Activated CD4-positive, alpha-beta T cell treated with anti-CD3 and anti-CD28 coated beads for 48 hours (primary cell): Measurements from ENCODE around the gene LINGO3.
"Not testable (repeated sequence)": the region's sequence is repeated elsewhere in the genome, so short reads cannot be mapped to it uniquely, and the experiment has no call there.

Experiments
- DNase-seq: peaks from one replicate; pipeline ENCODE4 v3.0.0-alpha.2; 2020

The LINGO3 gene, protein sequence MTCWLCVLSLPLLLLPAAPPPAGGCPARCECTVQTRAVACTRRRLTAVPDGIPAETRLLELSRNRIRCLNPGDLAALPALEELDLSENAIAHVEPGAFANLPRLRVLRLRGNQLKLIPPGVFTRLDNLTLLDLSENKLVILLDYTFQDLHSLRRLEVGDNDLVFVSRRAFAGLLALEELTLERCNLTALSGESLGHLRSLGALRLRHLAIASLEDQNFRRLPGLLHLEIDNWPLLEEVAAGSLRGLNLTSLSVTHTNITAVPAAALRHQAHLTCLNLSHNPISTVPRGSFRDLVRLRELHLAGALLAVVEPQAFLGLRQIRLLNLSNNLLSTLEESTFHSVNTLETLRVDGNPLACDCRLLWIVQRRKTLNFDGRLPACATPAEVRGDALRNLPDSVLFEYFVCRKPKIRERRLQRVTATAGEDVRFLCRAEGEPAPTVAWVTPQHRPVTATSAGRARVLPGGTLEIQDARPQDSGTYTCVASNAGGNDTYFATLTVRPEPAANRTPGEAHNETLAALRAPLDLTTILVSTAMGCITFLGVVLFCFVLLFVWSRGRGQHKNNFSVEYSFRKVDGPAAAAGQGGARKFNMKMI

DNA sequence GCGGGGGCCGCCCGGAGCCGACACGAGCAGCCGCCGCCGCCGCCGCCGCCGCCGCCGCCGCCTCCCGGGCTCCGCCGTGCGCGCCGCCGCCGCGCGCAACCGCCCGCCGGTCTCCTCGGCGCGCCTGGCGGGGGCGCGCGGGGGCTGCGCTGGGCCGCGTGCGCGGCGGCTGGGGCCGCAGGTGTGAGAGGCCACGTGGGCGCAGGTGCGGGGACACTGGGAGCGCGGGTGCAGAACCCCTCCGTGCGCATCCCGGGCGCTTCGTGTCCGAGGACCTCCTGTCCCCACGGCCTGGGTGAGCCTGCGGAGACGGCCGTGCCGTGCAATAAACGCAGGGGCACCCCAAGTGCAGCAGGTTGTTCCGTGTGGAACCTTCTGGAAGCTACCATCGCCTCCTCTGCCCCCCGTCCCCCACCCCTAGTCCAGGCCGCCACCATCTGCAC, at the start of gene LINGO3:
Gene LINGO3, minus strand, starts transcription at position 41 of the 443 bp plus-strand sequence. CDS start 16,378 bp downstream, outside the sequence.
- no peak for DNase-seq

DNA sequence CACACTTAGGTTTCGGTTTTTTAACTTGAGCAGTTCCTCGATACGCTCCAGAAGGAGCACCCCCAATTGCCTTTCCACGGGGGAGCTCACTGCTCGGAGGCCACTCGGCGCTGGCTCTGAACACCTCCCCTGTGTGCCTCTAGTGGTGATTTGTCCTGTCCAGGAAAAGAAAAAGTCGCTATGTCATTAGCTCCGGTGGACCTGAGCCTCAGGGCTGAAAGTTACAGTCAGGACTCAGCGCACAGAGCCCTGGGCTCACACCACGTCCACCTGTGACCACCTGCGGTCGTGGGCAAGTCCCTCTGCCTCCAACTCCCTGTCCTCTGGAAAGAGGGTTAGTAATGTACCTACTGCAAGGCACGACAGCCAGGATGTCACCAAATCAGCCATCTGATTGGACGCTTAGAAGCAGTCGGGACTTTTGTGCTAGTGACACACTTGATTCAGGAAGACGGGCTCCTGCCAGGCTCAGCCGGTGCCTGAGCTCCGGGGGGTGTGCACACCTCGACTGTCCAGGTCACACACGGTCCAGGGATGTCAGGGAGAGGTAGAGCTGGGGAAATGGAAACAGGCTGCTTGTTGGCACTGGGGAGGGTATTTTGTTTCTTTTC, 48.2 kb upstream of the LINGO3 start:
- DNase-seq = no peak

DNA sequence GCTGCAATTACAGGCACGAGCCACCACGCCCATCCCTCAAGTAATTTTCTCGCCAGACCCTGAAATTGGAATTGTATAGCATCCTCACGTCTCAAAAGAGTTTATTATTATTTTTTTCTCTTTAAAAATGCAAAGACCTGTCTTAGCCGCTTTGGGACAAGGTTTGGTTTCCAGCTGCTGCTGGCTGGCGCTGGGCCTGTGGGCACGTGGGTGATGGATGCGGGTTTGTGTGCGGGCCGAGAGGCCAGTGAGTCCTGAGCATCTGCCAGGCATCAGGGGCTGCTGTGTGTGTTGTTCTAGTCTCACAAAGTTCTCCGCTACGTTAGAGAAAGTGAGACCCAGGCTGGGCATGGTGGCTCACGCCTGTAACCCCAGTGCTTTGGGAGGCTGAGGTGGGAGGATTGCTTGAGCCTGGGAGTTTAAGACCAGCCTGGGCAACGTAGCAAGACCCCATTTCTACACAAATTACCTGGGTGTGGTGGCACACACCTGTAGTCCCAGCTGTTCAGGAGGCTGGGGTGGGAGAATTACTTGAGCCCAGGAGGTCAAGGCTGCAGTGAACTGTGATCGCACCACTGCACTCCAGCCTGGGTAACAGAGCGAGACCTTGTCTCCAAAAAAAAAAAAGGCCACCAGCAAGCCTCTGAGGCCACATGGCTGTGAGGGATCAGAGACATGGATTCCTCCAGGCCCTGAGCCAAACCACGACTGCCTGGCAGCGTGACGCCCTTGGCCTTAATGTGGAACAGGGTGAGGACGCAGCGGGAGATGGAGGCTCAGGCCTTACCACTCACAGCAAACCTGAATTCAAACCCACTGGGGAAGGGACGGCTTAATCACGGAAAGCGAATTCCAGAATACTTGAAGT, 47.4 kb upstream of the LINGO3 start:
- no peak for DNase-seq

DNA sequence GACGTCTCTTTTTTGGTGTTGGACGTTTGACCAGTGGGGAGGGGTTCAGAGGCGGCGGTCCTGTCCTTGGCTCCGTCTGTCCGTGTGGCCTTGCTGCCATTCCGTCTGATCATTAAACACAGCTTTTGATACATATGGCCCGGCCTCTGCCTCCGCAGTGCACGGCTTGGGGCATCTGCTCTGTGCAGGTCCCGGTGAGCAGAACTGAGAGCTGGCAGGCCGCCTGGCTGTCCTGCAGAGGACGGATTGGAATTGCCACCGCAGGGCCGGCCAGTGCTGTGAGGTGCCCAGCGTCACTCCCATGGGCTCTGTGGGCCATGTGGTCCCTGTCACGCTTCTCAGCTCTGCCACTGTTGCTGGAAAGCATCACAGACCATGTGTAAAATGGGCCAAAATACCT, 46.7 kb upstream of the LINGO3 start:
- no peak for DNase-seq

DNA sequence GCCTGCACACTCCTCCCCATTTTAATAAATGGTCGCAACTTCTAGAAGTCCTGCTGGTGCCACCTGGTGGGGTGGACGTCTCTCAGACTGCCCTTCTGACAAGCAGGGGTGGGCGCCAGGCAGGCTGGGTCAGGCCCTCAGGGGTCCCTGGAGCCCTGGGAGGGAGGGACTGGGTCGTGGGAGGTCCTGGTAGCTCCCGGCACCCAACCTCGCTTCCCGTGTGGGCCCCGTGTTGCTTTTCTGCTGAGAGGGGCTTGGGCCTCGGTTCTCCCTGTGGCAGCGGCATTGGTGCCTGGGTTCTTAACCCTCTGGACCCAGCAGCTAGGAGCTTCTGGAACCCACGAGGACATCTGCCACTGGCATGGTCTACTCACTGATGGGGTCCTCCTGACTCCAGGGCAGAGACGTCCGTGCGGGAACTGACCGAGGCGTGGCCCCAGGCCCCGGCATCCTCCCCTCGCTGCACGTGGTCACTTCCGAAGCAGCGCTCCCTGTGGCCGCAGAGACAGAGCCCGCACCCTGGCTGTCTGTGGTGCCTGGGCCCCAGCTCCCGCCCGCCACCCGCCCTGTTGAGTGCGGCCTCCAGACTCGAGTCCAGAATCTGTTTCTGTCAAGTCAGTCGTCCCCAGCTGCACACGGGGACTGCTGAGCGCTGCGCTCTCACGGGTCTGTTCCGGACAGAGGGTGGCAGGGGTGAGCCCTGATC, 46.1 kb upstream of the LINGO3 start:
- no peak for DNase-seq

DNA sequence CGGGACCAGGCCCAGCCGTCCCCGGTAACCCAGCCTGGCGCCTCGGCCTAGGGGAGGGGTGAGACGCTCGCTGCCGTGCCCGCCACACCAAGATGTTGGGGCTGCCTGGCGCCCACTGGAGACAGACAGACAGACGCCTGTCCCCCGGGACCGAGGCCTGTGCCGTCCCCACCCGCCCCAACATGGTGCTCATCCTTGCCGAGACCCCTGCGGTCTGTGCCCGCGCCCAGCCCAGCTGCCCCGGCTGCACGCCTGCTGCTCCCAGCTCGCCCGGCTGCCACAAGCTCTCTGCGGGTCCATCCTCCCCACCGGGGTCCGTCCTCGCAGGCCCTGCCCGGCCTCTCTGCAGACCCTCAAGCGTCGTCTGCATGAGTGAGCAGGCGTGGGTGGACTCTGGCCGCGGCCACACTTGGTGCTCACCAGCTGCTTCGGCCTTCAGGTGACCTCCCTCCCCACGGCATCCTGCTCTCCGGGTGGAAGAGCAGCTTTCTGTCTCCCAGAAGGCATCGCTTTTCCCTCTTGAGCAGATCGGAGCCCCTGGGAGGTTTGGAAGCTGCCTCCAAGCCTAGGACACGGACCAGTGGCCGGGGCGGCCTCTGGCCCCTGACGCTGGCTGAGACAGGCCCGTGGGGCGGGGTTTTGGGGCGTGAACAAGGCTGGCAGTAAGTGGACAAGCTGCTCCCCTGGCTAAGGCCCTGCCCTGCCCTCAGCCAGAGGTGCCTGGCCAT, 45.4 kb upstream of the LINGO3 start:
- no peak for DNase-seq

DNA sequence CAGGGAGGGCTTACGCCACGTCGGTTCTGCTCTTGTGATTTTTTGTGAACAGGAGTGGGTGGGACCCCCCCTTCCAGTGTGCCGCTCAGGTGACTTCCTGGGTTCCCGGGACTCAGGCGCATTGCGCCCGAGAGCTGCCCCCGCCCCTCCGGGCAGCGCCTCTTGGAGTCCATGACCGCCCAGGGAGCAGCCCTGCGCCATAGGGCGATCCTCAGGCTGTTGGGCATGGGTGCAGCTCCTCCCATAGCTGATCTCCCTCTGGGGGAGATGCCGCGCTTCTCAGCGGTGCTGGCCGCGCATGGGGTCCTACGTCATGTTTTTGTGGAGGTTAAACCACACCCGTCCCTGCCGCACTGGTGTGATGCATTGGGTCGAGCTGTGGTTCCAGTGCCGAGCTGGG, 44.2 kb upstream of the LINGO3 start:
- DNase-seq = no peak

DNA sequence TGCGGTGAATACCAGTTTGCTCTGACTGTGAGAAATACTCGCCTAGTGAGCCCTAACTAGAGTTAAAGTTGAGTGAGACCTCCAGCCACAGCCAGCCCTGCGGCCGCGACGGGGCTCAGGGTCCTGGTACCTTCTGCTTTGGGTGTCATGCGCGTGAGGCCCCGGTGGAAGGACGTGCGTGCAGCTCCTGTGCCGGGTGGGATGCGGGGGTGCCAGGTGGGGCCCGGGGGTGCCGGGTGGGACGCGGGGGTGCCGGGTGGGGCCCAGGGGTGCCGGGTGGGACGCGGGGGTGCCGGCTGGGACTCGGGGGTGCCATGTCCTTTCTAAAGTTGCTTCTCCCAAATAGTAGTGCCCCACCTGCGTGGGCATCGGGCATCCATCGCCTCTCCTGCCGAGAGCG, 43.6 kb upstream of the LINGO3 start:
- DNase-seq = no peak

DNA sequence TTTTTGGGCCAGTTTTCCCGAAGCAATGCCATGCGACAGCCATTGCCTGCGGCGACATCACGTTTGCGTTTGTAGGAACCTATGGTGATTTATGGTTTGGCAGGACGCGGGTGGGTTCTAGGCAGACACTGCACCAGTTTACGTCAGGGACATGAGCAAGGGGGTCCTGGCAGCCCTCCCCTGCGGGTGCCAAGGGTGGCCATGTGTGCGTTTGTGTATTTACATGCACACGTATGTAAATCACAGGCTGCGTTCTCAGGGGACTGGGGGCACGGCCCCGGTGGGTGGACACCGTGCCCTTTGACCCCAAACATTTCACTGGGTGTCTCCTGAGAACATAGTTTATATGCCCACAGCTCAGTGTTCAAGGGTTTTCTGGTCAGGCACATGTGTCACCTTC, 42.7 kb upstream of the LINGO3 start:
- DNase-seq = no peak

DNA sequence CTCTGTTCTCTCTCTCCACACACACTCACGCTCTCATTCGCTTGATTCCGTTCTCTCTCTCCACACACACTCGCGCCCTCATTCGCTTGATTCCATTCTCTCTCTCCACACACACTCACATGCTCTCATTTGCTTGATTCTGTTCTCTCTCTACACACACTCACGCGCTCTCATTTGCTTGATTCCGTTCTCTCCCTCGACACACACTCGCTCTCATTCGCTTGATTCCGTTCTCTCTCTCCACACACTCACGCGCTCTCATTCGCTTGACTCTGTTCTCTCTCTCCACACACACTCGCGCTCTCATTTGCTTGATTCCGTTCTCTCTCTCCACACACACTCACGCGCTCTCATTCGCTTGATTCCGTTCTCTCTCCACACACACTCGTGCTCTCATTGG, 41.9 kb upstream of the LINGO3 start:
- DNase-seq = not testable (repeated sequence)

DNA sequence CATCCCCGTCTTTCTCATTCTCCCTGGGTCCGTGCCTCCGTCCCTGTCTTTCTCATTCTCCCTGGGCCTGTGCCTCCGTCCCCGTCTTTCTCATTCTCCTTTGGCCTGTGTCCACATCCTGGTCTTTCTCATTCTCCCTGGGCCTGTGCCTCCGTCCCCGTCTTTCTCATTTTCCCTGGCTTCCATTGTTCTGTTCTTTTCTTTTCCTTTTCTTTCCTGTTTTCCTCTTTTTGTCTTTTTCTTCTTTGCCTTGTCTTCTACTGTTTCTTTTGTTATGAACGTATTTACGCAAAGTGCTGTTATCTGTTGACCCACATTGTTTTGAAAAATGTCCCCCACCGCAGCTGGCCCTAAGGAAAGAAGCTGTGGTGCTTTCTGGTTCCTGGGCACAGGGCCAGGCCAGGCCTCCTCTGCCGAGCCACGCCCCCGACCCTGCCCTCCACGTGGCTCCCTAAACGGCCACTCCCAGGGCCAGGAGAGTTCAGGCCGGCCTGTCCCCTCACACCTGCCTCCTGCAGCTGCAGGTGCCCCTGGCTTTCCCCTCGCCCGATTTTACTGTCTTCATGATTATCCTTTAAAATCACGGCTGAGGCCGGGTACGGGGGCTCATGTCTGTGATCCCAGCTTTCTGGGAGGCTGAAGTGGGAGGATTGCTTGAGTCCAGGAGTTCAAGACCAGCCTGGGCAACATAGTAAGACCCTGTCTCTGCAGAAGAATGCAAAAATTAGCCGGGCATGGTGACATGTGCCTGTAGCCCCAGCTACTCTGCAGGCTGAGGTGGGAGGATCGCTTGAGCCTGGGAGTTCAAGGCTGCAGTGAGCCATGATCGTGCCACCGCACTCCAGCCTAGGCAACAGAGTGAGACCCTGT, 38.1 kb upstream of the LINGO3 start:
- DNase-seq = no peak

DNA sequence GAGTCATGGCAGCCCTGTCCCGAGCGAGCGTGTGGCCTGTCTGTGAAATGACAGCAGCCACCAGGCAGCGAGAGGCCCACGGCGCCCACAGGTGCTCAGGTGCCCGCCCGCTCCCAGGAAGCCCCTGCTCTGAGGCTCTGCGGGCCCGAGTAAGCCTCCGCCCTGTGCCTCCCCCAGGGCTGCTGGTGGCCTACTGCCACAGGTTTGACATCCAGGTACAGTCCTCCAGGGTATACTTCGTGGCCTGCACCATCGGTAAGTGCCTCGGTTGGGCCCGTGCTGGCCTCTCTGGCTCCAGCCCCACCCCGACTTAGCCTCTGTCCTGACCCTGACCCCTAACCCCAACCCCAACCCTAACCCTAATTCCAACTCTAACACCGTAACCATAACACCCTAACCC, 37.1 kb upstream of the LINGO3 start:
- no peak for DNase-seq

DNA sequence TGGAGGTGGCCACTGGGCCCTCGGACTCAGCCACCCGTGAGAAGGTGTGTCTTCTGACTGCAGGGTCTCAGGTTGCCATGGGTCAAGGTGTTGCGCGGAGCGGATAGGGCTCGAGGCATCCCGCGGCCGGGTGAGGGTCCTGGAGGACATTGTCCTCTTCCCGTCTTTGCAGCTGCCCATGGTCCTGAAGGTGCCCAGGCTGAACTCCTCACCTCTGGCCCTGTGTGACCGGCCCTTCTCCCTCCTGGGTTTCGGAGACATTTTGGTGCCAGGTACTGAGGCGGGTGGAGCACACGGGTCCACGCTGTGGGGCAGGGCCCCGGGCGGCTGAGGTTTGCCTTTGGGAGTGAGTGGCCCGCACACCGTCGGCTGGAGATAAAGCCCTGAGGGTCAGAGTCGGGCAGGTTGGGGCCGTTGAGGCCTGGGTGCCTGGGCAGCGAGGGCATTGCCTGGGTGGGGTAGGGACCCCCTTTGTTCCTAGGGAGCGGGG, 36.5 kb upstream of the LINGO3 start:
- DNase-seq = no peak

DNA sequence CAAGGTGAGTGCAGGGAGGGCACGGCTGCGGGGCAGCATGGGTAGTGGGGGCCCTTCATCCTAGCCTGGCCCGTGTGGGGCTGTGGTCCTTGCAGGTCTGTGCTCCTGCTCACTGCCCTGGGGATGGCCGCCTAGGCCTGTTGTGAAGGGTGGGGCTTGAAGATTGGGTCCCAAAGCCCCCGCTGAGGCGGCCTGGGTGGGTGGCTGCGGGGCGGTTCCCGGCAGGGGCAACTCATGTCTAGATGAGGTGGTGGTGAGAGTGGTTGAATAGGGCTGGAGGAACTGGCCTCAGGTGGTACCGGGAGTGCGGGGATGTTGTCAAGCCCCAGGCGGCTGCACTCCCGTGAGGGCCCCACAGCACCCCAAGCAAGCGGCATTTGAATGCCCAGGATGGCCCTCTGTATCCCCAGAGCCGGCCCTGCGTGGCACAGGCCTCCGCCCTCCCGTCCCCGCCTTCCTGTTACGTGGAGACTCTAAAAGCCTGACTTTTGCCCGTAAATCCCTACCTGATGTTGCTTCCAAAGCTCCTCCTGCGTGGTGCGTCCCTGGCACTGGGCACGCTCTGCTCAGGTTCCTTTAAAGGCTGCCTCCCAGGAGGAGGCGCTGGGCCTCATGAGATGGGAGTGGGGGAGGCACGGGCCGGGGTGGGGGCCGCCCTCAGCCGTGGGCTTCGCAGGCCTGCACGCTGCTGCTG, 35.5 kb upstream of the LINGO3 start:
- no peak for DNase-seq

DNA sequence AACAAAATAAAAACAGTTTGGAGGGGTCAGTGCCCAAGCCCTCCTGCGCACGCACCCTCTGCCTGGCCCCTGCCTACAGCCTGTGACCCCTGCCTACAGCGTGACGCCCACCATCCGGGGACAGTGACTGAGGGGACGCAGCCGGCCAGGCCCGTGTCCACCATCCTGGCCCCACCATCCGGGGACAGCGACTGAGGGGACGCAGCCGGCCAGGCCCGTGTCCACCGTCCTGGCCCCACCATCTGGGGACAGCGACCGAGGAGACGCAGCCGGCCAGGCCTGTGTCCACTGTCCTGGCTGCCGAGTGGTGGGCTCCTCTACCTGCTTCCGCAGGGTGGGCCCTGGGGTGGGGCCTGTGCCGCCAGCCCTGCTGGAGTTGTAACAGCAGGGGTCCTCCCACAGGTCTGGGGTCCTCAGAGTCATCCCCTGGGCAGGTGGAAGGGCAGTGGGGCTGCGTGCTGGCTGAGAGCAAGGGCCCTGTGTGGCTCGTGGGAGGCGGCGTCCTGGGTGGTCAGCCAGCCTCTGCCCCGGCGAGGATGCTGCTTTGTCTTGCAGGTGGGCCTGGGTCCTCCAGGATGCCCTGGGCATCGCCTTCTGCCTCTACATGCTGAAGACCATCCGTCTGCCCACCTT, 34.8 kb upstream of the LINGO3 start:
- no peak for DNase-seq

DNA sequence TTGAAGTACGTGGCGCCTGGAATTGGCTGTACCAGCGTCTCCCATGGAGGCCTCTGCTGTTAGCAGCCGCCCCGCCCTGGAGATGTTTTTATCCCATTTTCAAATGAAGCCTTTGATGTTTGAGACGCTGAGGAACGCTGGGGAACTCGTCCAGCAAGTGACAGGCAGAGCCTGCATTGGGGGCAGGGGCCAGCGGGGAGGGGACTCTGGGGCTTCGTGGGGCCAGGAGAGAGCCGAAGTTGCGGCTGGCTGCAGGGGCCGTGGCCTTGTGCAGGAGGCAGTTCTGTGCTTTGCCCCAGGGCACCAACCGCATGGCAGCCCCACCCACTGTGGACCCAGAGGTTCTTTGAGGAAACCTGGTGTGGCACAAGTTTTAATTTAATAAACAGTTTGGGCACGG, 34.0 kb upstream of the LINGO3 start:
- no peak for DNase-seq

DNA sequence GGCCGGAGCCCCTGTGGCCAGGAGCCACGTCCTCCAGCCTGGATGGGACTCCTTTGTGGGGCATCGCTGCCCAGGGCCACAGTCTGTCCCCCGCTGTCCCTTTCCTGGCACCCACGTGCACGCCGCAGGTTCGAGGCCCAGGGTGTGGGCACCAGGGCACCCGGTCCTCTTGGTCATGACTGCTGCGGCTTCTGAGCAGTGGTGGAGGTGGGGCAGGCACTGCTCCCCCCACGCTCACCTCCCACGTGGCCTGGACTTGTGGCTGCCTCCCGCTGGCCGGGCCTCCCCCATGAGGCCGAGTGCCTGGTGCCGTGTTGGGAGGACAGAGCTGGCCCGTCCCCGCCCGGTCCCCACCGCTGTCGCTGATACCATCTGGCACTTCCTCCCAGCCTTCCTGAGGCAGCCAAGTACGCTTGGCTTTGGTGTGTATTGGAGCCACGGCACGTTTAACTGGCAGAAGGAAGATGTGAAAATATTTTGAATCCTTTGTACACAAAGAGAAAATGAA, 33.3 kb upstream of the LINGO3 start:
- DNase-seq = no peak

DNA sequence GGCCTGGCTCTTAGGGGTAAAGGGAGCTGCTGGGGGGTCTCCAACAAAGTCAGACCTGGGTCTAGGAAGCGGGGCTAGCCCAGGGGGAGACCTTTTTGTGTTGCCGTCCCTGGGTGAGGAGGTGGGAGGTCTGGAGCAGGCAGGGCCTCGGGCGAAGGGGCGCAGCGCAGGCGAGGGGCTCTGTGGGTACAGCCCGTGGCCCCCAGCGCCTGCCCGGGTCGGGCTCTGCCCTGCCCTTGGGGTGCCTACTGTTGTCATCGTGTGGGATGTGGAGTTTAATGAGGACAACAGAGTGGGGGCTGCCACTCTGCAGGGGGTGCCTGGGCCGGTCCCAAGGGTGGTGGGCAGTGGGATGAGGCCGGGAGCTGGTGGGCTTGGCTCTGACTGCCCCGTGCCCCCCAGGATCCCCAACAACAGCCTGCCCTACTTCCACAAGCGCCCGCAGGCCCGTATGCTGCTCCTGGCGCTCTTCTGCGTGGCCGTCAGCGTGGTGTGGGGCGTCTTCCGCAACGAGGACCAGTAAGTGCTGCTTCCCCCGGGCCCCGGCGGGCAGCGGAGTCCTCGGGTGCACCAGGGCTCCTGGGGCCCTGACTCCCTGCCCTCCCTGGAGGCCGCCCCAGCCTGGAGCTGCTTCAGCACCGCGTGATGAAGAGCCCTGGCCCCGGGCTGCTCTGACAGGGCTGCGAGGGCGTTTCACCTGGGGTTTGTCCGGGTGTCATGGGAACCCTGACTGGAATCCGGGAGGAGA, 32.7 kb upstream of the LINGO3 start:
- no peak for DNase-seq
